Lower lobe of right lung (tissue), 2 donors: ENCODE results near the gene COL4A2. TPM values are rescaled to one million over a fixed set of nuclear protein-coding genes. Genes with fewer than 3 reads are reported as not detected.

Source experiments
- ATAC-seq, 2 donors: fragments of 200-7000 bp; cut with Tn5 transposase; one replicate each; pipeline ENCODE4 v1.9.1; 2020 to 2022; ENCODE audit warnings: mild to moderate bottlenecking in 2 of 2, moderate library complexity in 2 of 2
- DNase-seq: peaks from one replicate; pipeline ENCODE4 v3.0.0-alpha.2; 2020
- H3K27ac ChIP-seq: fragments of 200-600 bp; one replicate; pipeline ENCODE4 v1.8.0; 2022
- H3K27me3 ChIP-seq: fragments of 200-600 bp; one replicate; pipeline ENCODE4 v1.8.0; 2022; ENCODE audit warnings: low read depth
- H3K36me3 ChIP-seq: fragments of 200-600 bp; one replicate; pipeline ENCODE4 v1.8.0; 2022; ENCODE audit warnings: mild to moderate bottlenecking
- H3K4me1 ChIP-seq: fragments of 200-600 bp; one replicate; pipeline ENCODE4 v1.8.0; 2022
- H3K4me3 ChIP-seq: fragments of 200-600 bp; one replicate; pipeline ENCODE4 v1.8.0; 2022; ENCODE audit warnings: mild to moderate bottlenecking
- H3K9me3 ChIP-seq: fragments of 200-600 bp; one replicate; pipeline ENCODE4 v1.8.0; 2022
- CTCF ChIP-seq: fragments of 200-600 bp; IDR thresholded peaks from one replicate; pipeline ENCODE4 v1.8.0; 2022; ENCODE audit warnings: antibody characterized with exemption, mild to moderate bottlenecking
- intact Hi-C: fragments of 100-400 bp; cut with DNase I; formaldehyde crosslinking; loops from one replicate; pipeline ENCODE4 v1.11.0; 2022
- total RNA-seq: library from RNA; stranded (reverse); fragmentation: NEBNext Ultra II Directional; extraction: Animal tissue kit (Norgen Biotek cat#: 25700); gene quantifications from one replicate; pipeline ENCODE4 v1.2.1, GENCODE V29; 2021
- donor health status: DM: no; HTN: yes; CAD: no; lungs with severe emphysema.

The COL4A2 gene
- total RNA-seq, 1 donor from 2014 or later: 185 TPM

- Histone ChIP-seq H3K36me3 (no peaks in the 10 kb centered on the region), H3K27me3 (no peaks in the 10 kb centered on the region), H3K9me3 (no peaks in the 10 kb centered on the region), H3K4me1 (peaks cover 25% of the 10 kb centered on the region), H3K4me3 (no peak overlapping the region), H3K27ac (no peak overlapping the region)
- DNase-seq (no peak), ATAC-seq (no peak)
- no peak for TF ChIP-seq CTCF
- intact Hi-C loops: no loop called here
These were observed 57.0 kb downstream of the COL4A2 start for GRCh38 chr13:110364081-110364480.

GRCh38 chr13:110365876-110366275 is 58.8 kb downstream of the COL4A2 start:
- DNase-seq (no peak), ATAC-seq (no peak)
- Histone ChIP-seq H3K27ac (no peak overlapping the region), H3K9me3 (no peaks in the 10 kb centered on the region), H3K36me3 (no peaks in the 10 kb centered on the region), H3K27me3 (no peaks in the 10 kb centered on the region), H3K4me3 (no peak overlapping the region), H3K4me1 (peaks cover 13% of the 10 kb centered on the region)
- intact Hi-C loops: no loop called here
- TF ChIP-seq CTCF: no peak

- H3K27me3 ChIP-seq: no peaks in the 10 kb centered on the region
- H3K4me3 ChIP-seq: no peak overlapping the region
- no peak for ATAC-seq
- H3K4me1 ChIP-seq: peaks cover 8% of the 10 kb centered on the region
- H3K36me3 ChIP-seq: no peaks in the 10 kb centered on the region
- H3K27ac ChIP-seq: no peak overlapping the region
- intact Hi-C loops: no loop called here
- H3K9me3 ChIP-seq: no peaks in the 10 kb centered on the region
- TF ChIP-seq CTCF: no peak
- DNase-seq: no peak
These were observed 59.6 kb downstream of the COL4A2 start for GRCh38 chr13:110366733-110367132.

GRCh38 chr13:110367620-110368019 is 60.5 kb downstream of the COL4A2 start:
- Histone ChIP-seq H3K9me3 (no peaks in the 10 kb centered on the region), H3K4me3 (no peak overlapping the region), H3K4me1 (peaks cover 8% of the 10 kb centered on the region), H3K27ac (no peak overlapping the region), H3K27me3 (no peaks in the 10 kb centered on the region), H3K36me3 (no peaks in the 10 kb centered on the region)
- no peak for TF ChIP-seq CTCF
- DNase-seq: no peak
- intact Hi-C loops: no loop called here
- no peak for ATAC-seq

GRCh38 chr13:110368408-110368807 is 61.3 kb downstream of the COL4A2 start:
- no peak overlapping the region for H3K27ac ChIP-seq
- no peaks in the 10 kb centered on the region for H3K36me3 ChIP-seq
- DNase-seq: no peak
- H3K4me1 ChIP-seq: peaks cover 9% of the 10 kb centered on the region
- ATAC-seq: no peak
- no peaks in the 10 kb centered on the region for H3K27me3 ChIP-seq
- intact Hi-C loops: no loop called here
- no peak overlapping the region for H3K4me3 ChIP-seq
- no peaks in the 10 kb centered on the region for H3K9me3 ChIP-seq
- TF ChIP-seq CTCF: no peak

GRCh38 chr13:110369400-110369799 is 62.3 kb downstream of the COL4A2 start:
- H3K9me3 ChIP-seq: no peaks in the 10 kb centered on the region
- no peaks in the 10 kb centered on the region for H3K27me3 ChIP-seq
- TF ChIP-seq CTCF: no peak
- H3K36me3 ChIP-seq: no peaks in the 10 kb centered on the region
- H3K4me3 ChIP-seq: no peak overlapping the region
- ATAC-seq (no peak), DNase-seq (no peak)
- intact Hi-C loops: no loop called here
- H3K4me1 ChIP-seq: peaks cover 9% of the 10 kb centered on the region
- no peak overlapping the region for H3K27ac ChIP-seq
